Breast epithelium (tissue), 4 donors: ENCODE results near the gene HLA-DQB1. TPM values are rescaled to one million over a fixed set of nuclear protein-coding genes. Genes with fewer than 3 reads are reported as not detected.
"Not testable (repeated sequence)": the region's sequence is repeated elsewhere in the genome, so short reads cannot be mapped to it uniquely, and the experiment has no call there.

Experiments
- DNase-seq, 2 donors: peaks; one replicate each; pipeline ENCODE4 v3.0.0-alpha.2; 2019; ENCODE audit warnings: low spot score in 2 of 2
- H3K27ac ChIP-seq, 2 donors: fragments of 200-600 bp; sonication (generic) in 1 of 2; one replicate each; pipeline ENCODE4 v1.5.1; 2016 to 2019; ENCODE audit warnings: mild to moderate bottlenecking in 1 of 2
- H3K27me3 ChIP-seq, 2 donors: fragments of 200-600 bp; sonication (generic) in 1 of 2; one replicate each; pipeline versions ENCODE4 v1.5.1 to v1.6.0; 2017 to 2019; ENCODE audit warnings: control low read depth in 1 of 2, mild to moderate bottlenecking in 1 of 2
- H3K36me3 ChIP-seq: fragments of 200-600 bp; one replicate; pipeline ENCODE4 v1.5.1; 2019
- H3K4me1 ChIP-seq, 2 donors: fragments of 200-600 bp; sonication (generic); one replicate each; pipeline ENCODE4 v1.5.1; 2016 to 2019; ENCODE audit warnings: control low read depth in 1 of 2
- H3K4me3 ChIP-seq, 3 donors: fragments of 200-600 bp; sonication (generic); 1 replicate in 2 of 3; 2 replicates in 1 of 3; pipeline ENCODE4 v1.5.1; 2016 to 2019; ENCODE audit warnings: mild to moderate bottlenecking in 3 of 3, moderate library complexity in 2 of 3
- H3K9me3 ChIP-seq, 2 donors: fragments of 200-600 bp; sonication (generic) in 1 of 2; one replicate each; pipeline ENCODE4 v1.5.1; 2016 to 2019; ENCODE audit warnings: control low read depth in 1 of 2
- POLR2A ChIP-seq: fragments of 450-650 bp; IDR thresholded peaks from one replicate; pipeline ENCODE4 v1.6.1; 2016; ENCODE audit warnings: antibody characterized with exemption, mild to moderate bottlenecking, moderate library complexity
- POLR2AphosphoS5 ChIP-seq, 3 donors: sonication (generic); formaldehyde crosslinking; IDR thresholded peaks; one replicate each; pipeline ENCODE4 v1.6.1; 2017; ENCODE audit warnings: antibody characterized with exemption in 3 of 3
- intact Hi-C: fragments of 100-400 bp; cut with DNase I; formaldehyde crosslinking; loops from one replicate; pipeline ENCODE4 v1.15.1; 2023; ENCODE audit warnings: low total_unique reads
- total RNA-seq, 3 donors: library from RNA; depleted of rRNA; stranded (reverse); fragments of >200 nt; gene quantifications; one replicate each; pipeline ENCODE4 v1.1.0, GENCODE V29; 2016
- TF ChIP-seq, protein P1 (sequence below), 3 donors: fragments of 450-650 bp; IDR thresholded peaks; one replicate each; pipeline ENCODE4 v1.5.1; 2016 to 2017; ENCODE audit warnings: antibody characterized with exemption in 3 of 3, mild to moderate bottlenecking in 3 of 3, moderate library complexity in 3 of 3

Gene HLA-DQB1
- 1 to 10 TPM; 1.3 to 7.2 (median 5.4) TPM for total RNA-seq

DNA sequence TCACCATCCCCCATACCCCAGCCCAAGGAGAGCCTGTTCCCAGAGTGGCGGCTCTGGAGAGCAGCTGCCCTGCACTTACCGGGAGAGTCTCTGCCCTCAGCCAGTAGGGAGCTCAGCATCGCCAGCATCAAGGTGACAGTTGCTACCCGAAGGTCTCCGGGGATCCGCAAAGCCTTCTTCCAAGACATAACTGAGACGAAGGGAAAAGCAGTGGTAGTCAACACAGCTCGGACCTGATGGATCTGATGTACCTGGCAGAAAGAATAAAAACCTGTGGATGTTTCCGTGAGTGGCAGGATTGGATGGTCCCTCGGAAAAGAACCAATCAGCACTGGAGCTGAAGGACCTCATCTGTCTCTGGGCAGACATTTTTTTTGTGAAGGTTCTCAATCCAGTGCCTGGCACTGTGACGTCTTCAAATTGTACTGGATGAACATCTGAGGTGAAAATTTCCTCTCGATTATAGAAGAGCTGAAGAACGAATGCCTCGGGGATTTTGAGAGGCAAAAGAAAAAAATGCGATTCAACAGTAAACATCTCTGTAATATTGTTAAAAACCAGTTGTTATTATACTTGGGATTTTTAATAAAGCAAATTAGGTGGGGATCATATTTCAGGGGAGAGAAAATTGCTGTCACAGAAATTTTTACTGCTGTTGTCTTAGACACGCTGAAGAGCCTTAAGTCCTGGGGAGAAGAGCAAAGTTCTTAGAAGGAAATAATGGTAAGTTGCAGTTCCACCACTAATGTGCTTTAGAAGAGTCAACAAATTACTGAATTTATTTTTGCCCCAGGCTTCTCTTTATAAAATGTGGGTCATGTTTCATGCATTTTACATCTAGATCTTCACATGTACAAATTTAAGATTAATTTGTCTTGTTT lies at the start of gene HLA-DQB1:
Gene HLA-DQB1 (minus strand): TSS at position 238 of the 881 bp plus-strand sequence. CDS start 50 bp downstream, at position 188.
- no peaks in the 10 kb centered on the region for H3K4me1 ChIP-seq
- no peaks in the 10 kb centered on the region for H3K27me3 ChIP-seq
- peak within 1 kb of the TSS in 1 of 3 donors; percentile 16 for H3K4me3 ChIP-seq
- intact Hi-C loops, result no loop called here
- H3K27ac ChIP-seq, result no peak within 1 kb of the TSS
- no peaks in the 10 kb centered on the region for H3K36me3 ChIP-seq
- TF ChIP-seq POLR2AphosphoS5 (IDR thresholded peaks at IDR 0.05) (no peak), POLR2A (no peak)
- TF ChIP-seq, protein P1, sequence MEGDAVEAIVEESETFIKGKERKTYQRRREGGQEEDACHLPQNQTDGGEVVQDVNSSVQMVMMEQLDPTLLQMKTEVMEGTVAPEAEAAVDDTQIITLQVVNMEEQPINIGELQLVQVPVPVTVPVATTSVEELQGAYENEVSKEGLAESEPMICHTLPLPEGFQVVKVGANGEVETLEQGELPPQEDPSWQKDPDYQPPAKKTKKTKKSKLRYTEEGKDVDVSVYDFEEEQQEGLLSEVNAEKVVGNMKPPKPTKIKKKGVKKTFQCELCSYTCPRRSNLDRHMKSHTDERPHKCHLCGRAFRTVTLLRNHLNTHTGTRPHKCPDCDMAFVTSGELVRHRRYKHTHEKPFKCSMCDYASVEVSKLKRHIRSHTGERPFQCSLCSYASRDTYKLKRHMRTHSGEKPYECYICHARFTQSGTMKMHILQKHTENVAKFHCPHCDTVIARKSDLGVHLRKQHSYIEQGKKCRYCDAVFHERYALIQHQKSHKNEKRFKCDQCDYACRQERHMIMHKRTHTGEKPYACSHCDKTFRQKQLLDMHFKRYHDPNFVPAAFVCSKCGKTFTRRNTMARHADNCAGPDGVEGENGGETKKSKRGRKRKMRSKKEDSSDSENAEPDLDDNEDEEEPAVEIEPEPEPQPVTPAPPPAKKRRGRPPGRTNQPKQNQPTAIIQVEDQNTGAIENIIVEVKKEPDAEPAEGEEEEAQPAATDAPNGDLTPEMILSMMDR (IDR thresholded peaks at IDR 0.05), result no peak
- H3K9me3 ChIP-seq, result no peaks in the 10 kb centered on the region
- DNase-seq, result no peak

DNA sequence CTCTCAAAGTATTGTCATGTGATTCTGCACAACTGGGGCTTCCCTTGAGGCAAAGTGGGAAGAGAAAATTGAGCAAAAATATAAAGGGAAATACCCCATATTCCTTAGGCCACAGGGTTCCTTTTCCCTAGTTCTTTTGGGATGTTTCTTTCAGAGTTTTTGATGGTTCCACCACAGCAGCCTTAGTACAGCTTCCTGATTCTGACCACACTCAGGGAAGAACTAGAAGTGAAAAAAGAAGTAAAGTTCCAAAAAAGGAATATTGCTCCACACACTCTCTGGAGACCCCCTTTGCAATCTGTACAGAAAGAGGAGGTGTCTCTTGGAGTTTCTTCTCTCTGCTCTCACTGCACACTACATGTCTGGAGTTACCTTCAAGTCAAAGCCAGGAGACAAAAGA lies 46.8 kb upstream of the HLA-DQB1 start:
- intact Hi-C loops, result no loop called here
- DNase-seq, result no peak
- TF ChIP-seq, protein P1 (IDR thresholded peaks at IDR 0.05), result no peak
- TF ChIP-seq POLR2AphosphoS5 (IDR thresholded peaks at IDR 0.05), result no peak
- TF ChIP-seq POLR2A, result no peak

DNA sequence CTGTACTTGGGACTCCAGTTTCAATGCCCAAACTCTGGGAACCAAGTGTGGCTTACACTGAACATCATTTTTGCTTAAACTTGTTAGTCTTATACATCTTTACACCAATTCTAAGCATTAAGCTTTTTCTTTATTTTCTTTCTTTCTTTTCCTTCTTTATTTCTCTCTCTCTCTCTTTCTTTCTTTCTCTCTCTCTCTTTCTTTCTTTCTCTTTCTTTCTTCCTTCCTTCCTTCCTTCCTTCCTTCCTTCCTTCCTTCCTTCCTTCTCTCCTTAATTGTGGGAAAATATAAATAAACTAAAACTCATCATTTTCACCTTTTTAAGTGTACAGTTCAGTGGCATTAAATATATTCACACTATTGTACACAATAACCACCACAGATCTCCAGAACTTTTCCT lies 43.2 kb upstream of the HLA-DQB1 start:
- intact Hi-C loops, result loop anchor here (10.0 kb wide), 1 partner anchor 85 kb away; no protein-coding TSS in a partner anchor
- DNase-seq, result no peak
- TF ChIP-seq, protein P1 (IDR thresholded peaks at IDR 0.05), result no peak
- TF ChIP-seq POLR2A (no peak), POLR2AphosphoS5 (IDR thresholded peaks at IDR 0.05) (no peak)

More for the DNA sequence above, 46.8 kb upstream of the HLA-DQB1 start:
- Histone ChIP-seq H3K27ac (no peak overlapping the region), H3K4me1 (no peaks in the 10 kb centered on the region), H3K9me3 (no peaks in the 10 kb centered on the region), H3K27me3 (no peaks in the 10 kb centered on the region), H3K4me3 (no peak overlapping the region), H3K36me3 (no peaks in the 10 kb centered on the region)

DNA sequence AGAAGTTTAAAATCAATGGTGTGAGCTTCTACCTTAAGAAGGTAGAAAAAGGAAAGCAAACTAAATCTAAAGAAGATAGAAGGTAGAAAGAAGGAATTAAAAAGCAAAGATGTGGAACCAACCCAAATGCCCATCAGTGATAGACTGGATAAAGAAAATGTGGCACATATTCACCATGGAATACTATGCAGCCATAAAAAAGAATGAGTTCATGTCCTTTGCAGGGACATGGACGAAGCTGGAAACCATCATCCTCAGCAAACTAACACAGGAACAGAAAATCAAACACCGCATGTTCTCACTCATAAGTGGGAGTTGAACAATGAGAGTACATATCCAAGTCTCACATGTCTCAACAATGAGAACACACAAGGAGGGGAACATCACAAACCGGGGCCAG lies 38.7 kb upstream of the HLA-DQB1 start:
- H3K36me3 ChIP-seq, DNase-seq, H3K4me3 ChIP-seq, H3K9me3 ChIP-seq, H3K27me3 ChIP-seq, H3K27ac ChIP-seq, H3K4me1 ChIP-seq: not testable (repeated sequence)
- intact Hi-C loops, result loop anchor here (10.0 kb wide), 1 partner anchor 90 kb away; no protein-coding TSS in a partner anchor

More for the DNA sequence above, 43.2 kb upstream of the HLA-DQB1 start:
- Histone ChIP-seq H3K27me3 (no peaks in the 10 kb centered on the region), H3K4me3 (no peak overlapping the region), H3K27ac (no peak overlapping the region), H3K36me3 (no peaks in the 10 kb centered on the region), H3K9me3 (no peaks in the 10 kb centered on the region), H3K4me1 (no peaks in the 10 kb centered on the region)

DNA sequence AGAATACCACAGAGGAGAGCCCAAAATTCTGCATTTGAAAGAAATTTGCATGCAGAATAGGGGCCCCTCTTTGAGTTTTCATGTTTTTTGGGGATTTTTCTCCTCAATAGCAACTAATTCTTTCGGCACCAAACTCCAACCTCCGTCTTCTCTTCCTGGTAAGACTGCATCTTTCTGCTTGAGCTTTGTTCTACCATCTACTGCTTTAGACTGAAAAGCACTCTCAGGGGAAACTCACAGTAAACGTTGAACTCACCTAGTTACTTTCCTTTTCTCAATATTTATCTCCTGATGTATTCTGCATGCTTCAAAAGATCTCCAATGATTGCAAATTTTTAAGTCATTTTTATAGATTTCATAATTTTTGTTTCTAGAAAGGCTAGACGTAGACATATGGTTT lies 36.9 kb upstream of the HLA-DQB1 start:
- Histone ChIP-seq H3K27me3 (no peaks in the 10 kb centered on the region), H3K9me3 (no peaks in the 10 kb centered on the region), H3K27ac (no peak overlapping the region), H3K4me1 (no peaks in the 10 kb centered on the region), H3K36me3 (no peaks in the 10 kb centered on the region), H3K4me3 (no peak overlapping the region)
- intact Hi-C loops, result loop anchor here (10.0 kb wide), 1 partner anchor 91 kb away; no protein-coding TSS in a partner anchor
- DNase-seq, result no peak
- no peak for TF ChIP-seq POLR2AphosphoS5 (IDR thresholded peaks at IDR 0.05)
- TF ChIP-seq, protein P1 (IDR thresholded peaks at IDR 0.05), result no peak
- TF ChIP-seq POLR2A, result no peak
